KMS-11 (cell line): ENCODE data around the gene ADAMTS12.

Source experiments
- H2AFZ ChIP-seq: fragments of 200-600 bp; sonication (generic); 2 replicates; pipeline ENCODE4 v1.6.1; 2016; ENCODE audit warnings: antibody characterized with exemption, mixed run types, low read depth
- H3K27ac ChIP-seq: fragments of 200-600 bp; sonication (generic); 2 replicates; pipeline ENCODE4 v1.6.1; 2016; ENCODE audit warnings: mild to moderate bottlenecking, mixed run types
- H3K27me3 ChIP-seq: fragments of 200-600 bp; sonication (generic); 2 replicates; pipeline ENCODE4 v1.6.1; 2017; ENCODE audit warnings: mild to moderate bottlenecking, low read depth, mixed run types, moderate library complexity; ENCODE audit not compliant: insufficient read depth
- H3K36me3 ChIP-seq: fragments of 200-600 bp; sonication (generic); 2 replicates; pipeline ENCODE4 v1.6.1; 2017; ENCODE audit warnings: mild to moderate bottlenecking, mixed run types; ENCODE audit not compliant: insufficient read depth
- H3K4me1 ChIP-seq: fragments of 200-600 bp; sonication (generic); 2 replicates; pipeline ENCODE4 v1.6.1; 2016; ENCODE audit warnings: mild to moderate bottlenecking, low read depth, mixed run types; ENCODE audit not compliant: poor library complexity, severe bottlenecking
- H3K4me2 ChIP-seq: fragments of 200-600 bp; sonication (generic); 2 replicates; pipeline ENCODE4 v1.7.0; 2016; ENCODE audit warnings: mild to moderate bottlenecking, mixed run types
- H3K4me3 ChIP-seq: fragments of 200-600 bp; sonication (generic); IDR thresholded peaks from 2 replicates; pipeline ENCODE4 v1.6.1; 2017; ENCODE audit warnings: low read depth, low read length, mixed read lengths; ENCODE audit not compliant: insufficient read depth
- H3K79me2 ChIP-seq: fragments of 200-600 bp; sonication (generic); 2 replicates; pipeline ENCODE4 v1.6.1; 2016; ENCODE audit warnings: low read depth, mixed run types; ENCODE audit not compliant: insufficient read depth
- H3K9ac ChIP-seq: fragments of 200-600 bp; sonication (generic); 2 replicates; pipeline ENCODE4 v1.6.1; 2016; ENCODE audit warnings: mild to moderate bottlenecking, mixed run types
- H4K20me1 ChIP-seq: fragments of 200-600 bp; sonication (generic); 2 replicates; pipeline ENCODE4 v1.6.1; 2016; ENCODE audit warnings: mild to moderate bottlenecking, mixed run types; ENCODE audit not compliant: insufficient read depth
- TF ChIP-seq, protein P1 (sequence below): fragments of 200-600 bp; sonication (generic); conservative IDR thresholded peaks from 2 replicates; pipeline ENCODE4 v1.6.1; 2017; ENCODE audit warnings: low read depth, mild to moderate bottlenecking, antibody characterized with exemption, low read length, moderate library complexity, mixed read lengths

Gene ADAMTS12

DNA sequence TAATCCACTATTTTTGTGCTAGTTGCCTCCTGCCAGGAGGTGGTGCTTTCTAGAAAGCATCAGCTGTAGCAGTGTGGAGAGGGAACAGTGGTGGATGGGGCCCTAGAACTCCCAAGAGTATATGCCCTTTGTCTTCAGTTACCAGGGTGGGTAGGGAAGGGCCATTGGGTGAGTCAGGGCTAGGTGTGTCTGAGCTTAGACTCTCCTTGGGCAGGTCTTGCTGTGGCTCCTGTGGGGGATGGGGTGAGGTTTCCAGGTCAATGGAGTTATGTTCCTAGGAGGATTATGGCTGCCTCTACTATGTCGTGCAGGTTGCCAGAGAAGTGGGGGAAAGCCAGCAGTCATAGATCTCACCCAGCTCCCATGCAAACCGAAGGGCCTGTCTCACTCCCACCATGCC, 11.3 kb upstream of the ADAMTS12 start:
- H3K27ac ChIP-seq: no peak overlapping the region

GRCh38 chr5:33901156-33901555, 9.4 kb upstream of the ADAMTS12 start:
- Histone ChIP-seq H2AFZ (no peak overlapping the region), H3K27ac (no peak overlapping the region), H3K79me2 (no peaks in the 10 kb centered on the region), H4K20me1 (no peaks in the 10 kb centered on the region), H3K9ac (no peak overlapping the region), H3K4me3 (no peak overlapping the region), H3K27me3 (no peaks in the 10 kb centered on the region), H3K4me1 (no peaks in the 10 kb centered on the region), H3K4me2 (no peak overlapping the region), H3K36me3 (no peaks in the 10 kb centered on the region)
- TF ChIP-seq, protein P1, sequence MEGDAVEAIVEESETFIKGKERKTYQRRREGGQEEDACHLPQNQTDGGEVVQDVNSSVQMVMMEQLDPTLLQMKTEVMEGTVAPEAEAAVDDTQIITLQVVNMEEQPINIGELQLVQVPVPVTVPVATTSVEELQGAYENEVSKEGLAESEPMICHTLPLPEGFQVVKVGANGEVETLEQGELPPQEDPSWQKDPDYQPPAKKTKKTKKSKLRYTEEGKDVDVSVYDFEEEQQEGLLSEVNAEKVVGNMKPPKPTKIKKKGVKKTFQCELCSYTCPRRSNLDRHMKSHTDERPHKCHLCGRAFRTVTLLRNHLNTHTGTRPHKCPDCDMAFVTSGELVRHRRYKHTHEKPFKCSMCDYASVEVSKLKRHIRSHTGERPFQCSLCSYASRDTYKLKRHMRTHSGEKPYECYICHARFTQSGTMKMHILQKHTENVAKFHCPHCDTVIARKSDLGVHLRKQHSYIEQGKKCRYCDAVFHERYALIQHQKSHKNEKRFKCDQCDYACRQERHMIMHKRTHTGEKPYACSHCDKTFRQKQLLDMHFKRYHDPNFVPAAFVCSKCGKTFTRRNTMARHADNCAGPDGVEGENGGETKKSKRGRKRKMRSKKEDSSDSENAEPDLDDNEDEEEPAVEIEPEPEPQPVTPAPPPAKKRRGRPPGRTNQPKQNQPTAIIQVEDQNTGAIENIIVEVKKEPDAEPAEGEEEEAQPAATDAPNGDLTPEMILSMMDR: no peak

More for the DNA sequence above, 11.3 kb upstream of the ADAMTS12 start:
- Histone ChIP-seq H3K4me2 (no peak overlapping the region), H2AFZ (no peak overlapping the region), H3K79me2 (no peaks in the 10 kb centered on the region), H3K27me3 (no peaks in the 10 kb centered on the region), H3K4me3 (no peak overlapping the region), H4K20me1 (no peaks in the 10 kb centered on the region), H3K4me1 (no peaks in the 10 kb centered on the region), H3K9ac (no peak overlapping the region), H3K36me3 (no peaks in the 10 kb centered on the region)
- TF ChIP-seq, protein P1: no peak

GRCh38 chr5:33894566-33894965, 2.8 kb upstream of the ADAMTS12 start:
- no peaks in the 10 kb centered on the region for H3K4me1 ChIP-seq
- no peak overlapping the region for H2AFZ ChIP-seq
- H3K9ac ChIP-seq: no peak overlapping the region
- H3K4me2 ChIP-seq: no peak overlapping the region
- no peak overlapping the region for H3K27ac ChIP-seq
- H3K4me3 ChIP-seq: no peak overlapping the region
- H3K36me3 ChIP-seq: no peaks in the 10 kb centered on the region
- no peaks in the 10 kb centered on the region for H3K79me2 ChIP-seq
- TF ChIP-seq, protein P1: no peak
- H4K20me1 ChIP-seq: no peaks in the 10 kb centered on the region
- no peaks in the 10 kb centered on the region for H3K27me3 ChIP-seq

GRCh38 chr5:33892620-33893137, 889 bp upstream of the ADAMTS12 start:
- no peak overlapping the region for H3K27ac ChIP-seq
- H3K79me2 ChIP-seq: no peaks in the 10 kb centered on the region
- TF ChIP-seq, protein P1: no peak
- no peaks in the 10 kb centered on the region for H4K20me1 ChIP-seq
- H3K4me1 ChIP-seq: no peaks in the 10 kb centered on the region
- no peak overlapping the region for H3K4me2 ChIP-seq
- H2AFZ ChIP-seq: no peak overlapping the region
- no peak overlapping the region for H3K4me3 ChIP-seq
- H3K27me3 ChIP-seq: no peaks in the 10 kb centered on the region
- H3K36me3 ChIP-seq: no peaks in the 10 kb centered on the region
- no peak overlapping the region for H3K9ac ChIP-seq

DNA sequence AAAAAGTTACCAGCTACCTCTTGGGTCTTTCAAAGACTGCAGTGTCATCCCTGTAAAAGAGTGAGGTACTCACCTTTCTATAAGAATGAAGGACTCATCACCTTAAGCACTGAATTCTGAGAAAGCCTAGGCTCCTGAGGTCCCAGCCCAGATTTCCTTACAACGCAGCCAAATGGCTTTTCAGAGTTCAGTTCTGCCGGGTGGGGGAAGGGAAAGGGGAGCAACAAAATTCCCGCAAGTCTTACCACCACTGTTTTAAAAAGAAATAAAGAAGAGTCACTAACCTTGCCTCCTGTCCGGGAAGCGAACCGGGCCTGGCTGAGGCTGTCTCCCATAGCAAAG, 373 bp downstream of the ADAMTS12 start:
- H3K36me3 ChIP-seq: no peaks in the 10 kb centered on the region
- H3K9ac ChIP-seq: no peak overlapping the region
- H3K4me2 ChIP-seq: no peak overlapping the region
- H3K27ac ChIP-seq: no peak overlapping the region
- H4K20me1 ChIP-seq: no peaks in the 10 kb centered on the region
- no peak overlapping the region for H3K4me3 ChIP-seq
- no peak overlapping the region for H2AFZ ChIP-seq
- no peaks in the 10 kb centered on the region for H3K27me3 ChIP-seq
- TF ChIP-seq, protein P1: no peak
- no peaks in the 10 kb centered on the region for H3K4me1 ChIP-seq
- no peaks in the 10 kb centered on the region for H3K79me2 ChIP-seq
